Activated naive CD4-positive, alpha-beta T cell treated with anti-CD3 and anti-CD28 coated beads, Interleukin-2, amount 50 U/mL, for 16 hours (primary cell): ENCODE results near the gene LZTR1.
"Not testable (repeated sequence)": the region's sequence is repeated elsewhere in the genome, so short reads cannot be mapped to it uniquely, and the experiment has no call there.

Experiments
- DNase-seq: peaks from one replicate; pipeline ENCODE4 v3.0.0-alpha.2; 2020

Gene LZTR1

GRCh38 chr22:20998411-20999336 is 16.6 kb downstream of the LZTR1 start:
- no peak for DNase-seq

GRCh38 chr22:20999350-21000206 is 17.5 kb downstream of the LZTR1 start:
- DNase-seq: no peak

GRCh38 chr22:21000207-21000986 is 18.3 kb downstream of the LZTR1 start:
- DNase-seq: no peak

GRCh38 chr22:21000987-21001600 is 19.0 kb downstream of the LZTR1 start:
- no peak for DNase-seq

GRCh38 chr22:21001601-21002325 is 19.7 kb downstream of the LZTR1 start, which contains the start of gene THAP7:
Gene THAP7, minus strand, starts transcription at chr22:21002118. Its CDS starts 207 bp downstream, at chr22:21001911.
- DNase-seq: peak; percentile 98

GRCh38 chr22:21003782-21004181 is 21.7 kb downstream of the LZTR1 start:
- no peak for DNase-seq

- DNase-seq: not testable (repeated sequence)
Observed at GRCh38 chr22:21009208-21009607, 27.1 kb downstream of the LZTR1 start.

GRCh38 chr22:21009638-21010425 is 27.7 kb downstream of the LZTR1 start:
- no peak for DNase-seq

GRCh38 chr22:21010426-21011113 is 28.5 kb downstream of the LZTR1 start:
- no peak for DNase-seq

GRCh38 chr22:21012446-21013407 is 30.6 kb downstream of the LZTR1 start:
- no peak for DNase-seq

- DNase-seq: no peak
Observed at GRCh38 chr22:21013657-21014201, 31.6 kb downstream of the LZTR1 start.

GRCh38 chr22:21014202-21014725 is 32.2 kb downstream of the LZTR1 start:
- DNase-seq: peak; percentile 82

GRCh38 chr22:21014726-21015465 is 32.8 kb downstream of the LZTR1 start, which contains the start of gene P2RX6:
Gene P2RX6, plus strand, starts transcription at chr22:21015165. Its CDS starts 10 bp downstream, at chr22:21015175.
- DNase-seq: peak; percentile 8

GRCh38 chr22:21015466-21016006 is 33.4 kb downstream of the LZTR1 start:
- DNase-seq: no peak

GRCh38 chr22:21016644-21017420 is 34.7 kb downstream of the LZTR1 start:
- DNase-seq: no peak

GRCh38 chr22:21018314-21018713 is 36.2 kb downstream of the LZTR1 start:
- no peak for DNase-seq
